T-helper 2 cell treated with Interferon-gamma antibody and Interleukin-4, amounts not matched to agents 100 ng/mL and 5 ng/mL, for 36 hours (primary cell): ENCODE measurements around the gene MDM1. TPM values are rescaled to one million over a fixed set of nuclear protein-coding genes. Genes with fewer than 3 reads are reported as not detected.

Experiments
- intact Hi-C: fragments of 100-400 bp; cut with micrococcal nuclease; formaldehyde crosslinking; loops from one replicate; pipeline ENCODE4 v1.15.1; 2023
- total RNA-seq: library from RNA; stranded (reverse); gene quantifications from 2 replicates; pipeline ENCODE4 v1.2.3, GENCODE V29; 2022

MDM1 gene
- total RNA-seq, 1 donor from 2014 or later: 19.1 TPM

DNA sequence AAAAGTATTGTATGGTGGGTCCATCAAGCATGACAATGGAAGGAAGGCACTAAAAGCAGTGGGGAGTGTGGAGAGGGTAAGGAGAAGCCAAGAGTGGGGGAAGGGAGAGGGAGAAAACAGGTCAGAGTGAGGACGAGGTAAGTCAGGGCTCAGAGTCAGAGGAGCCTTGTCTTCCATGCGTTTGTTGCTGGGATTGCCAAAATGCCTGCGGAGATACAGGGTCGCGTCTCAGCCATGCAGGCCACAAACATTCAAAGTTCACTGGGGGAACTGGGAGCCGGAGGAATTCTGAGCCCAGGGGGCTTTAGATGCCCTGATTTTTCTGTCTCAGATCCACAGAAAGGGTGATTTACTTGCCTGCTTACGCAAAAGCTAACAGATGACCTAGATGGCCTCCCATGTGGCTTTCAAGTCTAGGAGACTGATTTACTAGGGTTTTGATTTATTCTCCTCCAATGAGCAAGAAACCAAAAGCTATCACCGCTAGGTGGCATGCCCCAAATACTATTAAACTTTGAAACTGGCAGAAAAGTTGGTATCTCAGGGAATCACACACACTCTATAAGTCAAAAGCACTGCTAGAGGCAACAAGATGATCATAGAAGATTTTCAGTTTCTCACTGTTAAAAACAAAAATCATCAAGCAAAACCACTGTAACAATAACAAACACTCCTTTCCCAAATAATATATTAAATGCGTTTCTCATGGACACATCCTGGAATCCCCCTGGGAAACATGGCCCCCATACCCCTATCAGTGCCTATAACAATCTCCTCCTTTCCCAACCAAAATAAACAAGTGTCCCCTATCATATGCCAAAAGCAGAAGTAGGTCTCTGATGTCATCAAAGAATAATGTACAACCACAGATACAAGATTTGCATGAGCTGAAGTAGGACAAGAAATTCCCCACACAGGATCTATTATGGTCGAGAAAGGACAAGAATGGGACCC lies 26.6 kb upstream of the MDM1 start:
- intact Hi-C loops: no loop called here

DNA sequence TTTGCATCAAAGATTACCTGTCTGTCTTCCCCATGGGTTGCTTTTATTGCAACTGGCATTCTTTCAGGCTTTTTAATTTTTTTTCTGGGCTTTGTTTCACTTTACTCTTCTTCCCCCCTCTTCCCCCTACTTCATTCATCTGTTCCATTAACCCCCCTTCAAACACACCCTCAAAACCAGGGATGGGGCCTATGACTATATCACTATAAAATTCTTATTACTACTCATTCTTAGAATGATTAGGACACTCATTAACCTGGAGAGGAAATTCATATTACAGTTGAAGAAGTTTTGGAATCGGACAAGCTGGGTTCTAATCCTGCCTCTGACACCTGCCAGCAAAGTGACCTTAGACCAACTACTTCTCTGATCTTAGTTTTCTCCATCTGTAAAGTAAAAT lies 24.8 kb upstream of the MDM1 start:
- intact Hi-C loops: no loop called here

- intact Hi-C loops: no loop called here
These were observed 24.0 kb upstream of the MDM1 start for GRCh38 chr12:68356060-68356695.

DNA sequence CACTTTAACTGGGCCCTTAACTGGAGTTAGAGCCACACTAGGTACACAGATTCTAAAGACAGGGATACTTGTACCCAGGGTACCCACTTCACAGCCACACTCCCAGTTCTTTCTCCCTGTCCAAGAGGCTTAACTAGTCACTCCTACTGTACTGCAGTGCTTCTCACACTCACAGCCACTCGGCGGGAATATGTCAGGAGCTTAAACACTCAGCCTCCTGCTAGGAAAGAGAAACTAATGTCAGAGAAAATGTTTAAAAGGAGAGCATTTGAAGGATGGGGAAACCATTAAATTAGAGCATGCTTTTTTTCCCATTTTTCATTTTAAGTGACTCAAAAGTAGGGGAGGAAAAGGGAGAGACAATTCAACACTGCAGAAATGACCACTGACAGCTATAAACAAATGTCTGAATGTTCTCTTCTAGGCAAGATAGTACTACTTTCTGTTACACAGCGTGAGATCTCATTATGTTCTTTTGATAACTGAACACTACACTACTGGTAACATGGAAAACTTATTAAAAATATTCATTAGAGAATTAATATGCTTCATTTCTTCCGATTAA lies 22.9 kb upstream of the MDM1 start:
- intact Hi-C loops: no loop called here

GRCh38 chr12:68352067-68352466 lies 19.9 kb upstream of the MDM1 start:
- intact Hi-C loops: no loop called here

DNA sequence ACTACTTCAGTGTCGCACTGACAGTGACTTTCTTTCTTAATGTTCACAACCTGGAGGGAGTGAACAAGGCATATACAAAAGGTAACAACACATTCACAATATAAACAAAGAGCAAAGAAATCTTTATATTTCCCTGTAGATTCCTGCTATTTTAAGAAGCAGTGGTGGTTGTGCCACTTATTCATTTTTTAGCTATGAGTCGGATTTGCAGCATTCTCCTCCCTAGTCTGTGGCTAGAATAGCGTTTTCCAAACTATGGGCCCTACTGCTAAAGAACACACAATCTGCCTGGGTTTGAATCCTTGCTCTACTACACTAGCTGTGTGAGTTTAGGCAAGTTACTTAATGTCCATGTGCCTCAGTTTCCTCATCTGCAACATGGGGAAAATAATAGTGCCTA lies 18.6 kb upstream of the MDM1 start:
- intact Hi-C loops: no loop called here

DNA sequence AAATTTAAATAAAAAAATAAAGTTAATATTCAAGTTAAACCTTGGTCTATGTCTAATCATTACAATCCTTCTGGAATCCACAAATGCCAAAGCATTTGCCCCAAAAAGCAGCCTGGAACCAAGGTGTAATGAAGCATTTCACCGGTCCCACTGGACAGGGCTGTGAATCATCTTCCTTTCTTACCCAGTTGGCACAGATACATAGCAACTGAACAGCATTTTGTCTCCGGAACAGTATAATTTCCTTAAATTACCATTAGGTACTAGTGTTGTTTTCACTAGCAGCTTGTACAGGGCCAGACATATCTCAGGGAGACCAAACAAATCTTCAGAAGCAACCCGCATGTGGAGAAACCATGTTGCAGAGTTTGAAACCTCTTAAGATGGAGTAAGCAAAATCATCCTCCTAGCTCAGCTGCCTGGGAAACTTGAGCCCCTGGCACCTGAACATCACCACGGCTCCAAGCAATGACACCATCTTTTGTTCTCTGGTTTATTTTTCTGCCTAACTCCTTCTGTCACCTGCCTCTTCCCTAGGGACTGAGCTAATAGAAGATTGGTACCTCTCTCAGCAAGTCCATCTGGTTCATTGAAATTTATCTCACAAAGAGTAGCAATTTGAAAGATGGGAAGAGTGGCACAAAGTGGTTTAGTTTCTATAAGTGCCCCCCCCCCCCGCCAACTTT lies 17.9 kb upstream of the MDM1 start:
- intact Hi-C loops: no loop called here

- intact Hi-C loops: no loop called here
These were observed 17.1 kb upstream of the MDM1 start for GRCh38 chr12:68349220-68349621.

GRCh38 chr12:68348419-68348818 lies 16.3 kb upstream of the MDM1 start:
- intact Hi-C loops: no loop called here

DNA sequence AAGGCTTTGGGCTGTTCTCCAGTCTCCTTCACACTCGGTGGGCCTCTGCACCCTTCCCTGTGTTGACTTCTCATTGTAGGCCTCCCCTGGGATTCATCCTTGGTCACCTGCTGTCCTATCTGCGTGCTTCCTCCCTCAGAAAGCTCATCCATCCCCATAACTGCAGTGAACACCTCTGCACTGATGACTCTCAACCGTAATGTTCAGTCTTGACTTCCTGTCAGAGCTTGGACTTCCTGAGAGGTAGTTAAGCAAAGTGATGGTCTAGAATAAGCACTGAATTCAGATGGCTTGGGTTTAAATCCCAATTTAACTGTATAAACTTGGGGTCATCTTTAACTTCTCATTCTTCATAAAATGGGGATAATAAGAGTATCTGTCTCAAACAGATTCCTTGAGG lies 13.6 kb upstream of the MDM1 start:
- intact Hi-C loops: no loop called here

GRCh38 chr12:68344126-68344525 lies 12.0 kb upstream of the MDM1 start:
- intact Hi-C loops: no loop called here

GRCh38 chr12:68342966-68343365 lies 10.8 kb upstream of the MDM1 start:
- intact Hi-C loops: no loop called here

GRCh38 chr12:68341822-68342221 lies 9.7 kb upstream of the MDM1 start:
- intact Hi-C loops: no loop called here

- intact Hi-C loops: no loop called here
These were observed 8.5 kb upstream of the MDM1 start for GRCh38 chr12:68340404-68341270.

DNA sequence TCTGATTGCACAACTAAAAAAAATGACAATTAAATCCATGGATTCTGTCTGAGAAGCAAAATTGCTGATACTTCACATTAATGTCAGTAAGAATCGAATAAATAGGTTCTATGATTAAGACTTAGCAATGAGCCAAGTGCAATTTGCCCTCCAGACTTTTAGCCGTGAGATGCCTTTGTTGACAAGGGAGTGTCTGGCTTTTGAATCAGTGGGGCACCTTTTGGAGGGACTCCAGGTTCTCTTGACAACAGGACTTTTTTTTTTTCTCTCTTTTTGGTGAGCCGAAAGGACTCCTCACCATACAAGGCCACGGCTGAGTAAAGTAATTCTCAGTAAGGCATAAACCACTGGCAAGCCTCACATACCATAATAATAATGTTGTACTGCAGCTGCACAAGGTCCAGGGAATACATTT lies 4.7 kb upstream of the MDM1 start:
- intact Hi-C loops: no loop called here

GRCh38 chr12:68335462-68335861 lies 3.3 kb upstream of the MDM1 start:
- intact Hi-C loops: no loop called here

- intact Hi-C loops: loop anchor here (5.0 kb wide), 3 partner anchors 97 to 473 kb away; partner anchors contain the start of gene MDM2
These were observed 2.0 kb upstream of the MDM1 start for GRCh38 chr12:68334132-68334531.

GRCh38 chr12:68332728-68333630 lies 817 bp upstream of the MDM1 start:
- intact Hi-C loops: loop anchor here (1.0 to 5.0 kb wide), 8 partner anchors 32 to 474 kb away; partner anchors contain the start of genes MDM2, NUP107, RAP1B and SLC35E3

DNA sequence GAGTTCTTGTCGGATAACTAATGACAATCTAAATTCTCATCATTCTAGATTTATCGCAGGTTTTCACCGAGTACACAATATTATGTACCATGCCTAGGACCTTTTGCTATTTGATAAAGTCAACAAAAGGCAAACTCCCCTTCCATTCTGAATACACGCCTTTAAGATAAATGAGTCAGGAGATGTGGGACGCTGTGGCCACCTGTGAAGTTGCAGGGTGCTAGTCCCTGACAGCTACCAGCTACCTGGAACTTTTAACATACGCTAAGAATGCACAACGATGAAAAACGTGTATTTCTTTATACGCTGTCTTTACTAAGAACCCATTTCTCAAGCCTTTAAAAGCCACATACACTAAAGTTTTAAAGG lies 678 bp downstream of the MDM1 start:
- intact Hi-C loops: loop anchor here (5.0 kb wide), 3 partner anchors 94 to 476 kb away; partner anchors contain the start of gene MDM2

- intact Hi-C loops: no loop called here
These were observed 4.3 kb downstream of the MDM1 start for GRCh38 chr12:68327896-68328295.
